Measurements from ENCODE around the gene KRT82.
"Not testable (repeated sequence)": the region's sequence is repeated elsewhere in the genome, so short reads cannot be mapped to it uniquely, and the experiment has no call there.

KRT82 gene

GRCh38 chr12:52425466-52425865 lies 19.3 kb upstream of the KRT82 start:
- Mint-ChIP-seq H3K27ac (no peak overlapping the region), H3K4me3 (no peak overlapping the region), H3K36me3 (ENCODE audit: low read depth) (no peaks in the 10 kb centered on the region), H3K4me1 (ENCODE audit: low read depth) (no peaks in the 10 kb centered on the region), H3K9me3 (no peaks in the 10 kb centered on the region), H3K27me3 (ENCODE audit: low read depth) (peaks cover 14% of the 10 kb centered on the region)

GRCh38 chr12:52423661-52424500 lies 17.7 kb upstream of the KRT82 start:
- H3K9me3 Mint-ChIP-seq = no peaks in the 10 kb centered on the region
- no peak overlapping the region for H3K27ac Mint-ChIP-seq
- no peaks in the 10 kb centered on the region for H3K4me1 Mint-ChIP-seq (ENCODE audit: low read depth)
- no peak overlapping the region for H3K4me3 Mint-ChIP-seq
- peaks cover 14% of the 10 kb centered on the region for H3K27me3 Mint-ChIP-seq (ENCODE audit: low read depth)
- H3K36me3 Mint-ChIP-seq (ENCODE audit: low read depth) = no peaks in the 10 kb centered on the region

- H3K27me3 Mint-ChIP-seq (ENCODE audit: low read depth) = peaks cover 6% of the 10 kb centered on the region
- no peaks in the 10 kb centered on the region for H3K9me3 Mint-ChIP-seq
- no peaks in the 10 kb centered on the region for H3K36me3 Mint-ChIP-seq (ENCODE audit: low read depth)
- no peaks in the 10 kb centered on the region for H3K4me1 Mint-ChIP-seq (ENCODE audit: low read depth)
- no peak overlapping the region for H3K27ac Mint-ChIP-seq
- H3K4me3 Mint-ChIP-seq = no peak overlapping the region
Measured at GRCh38 chr12:52423035-52423434, 16.9 kb upstream of the KRT82 start.

- H3K27me3 Mint-ChIP-seq (ENCODE audit: low read depth) = no peaks in the 10 kb centered on the region
- no peaks in the 10 kb centered on the region for H3K9me3 Mint-ChIP-seq
- H3K36me3 Mint-ChIP-seq (ENCODE audit: low read depth) = no peaks in the 10 kb centered on the region
- H3K4me3 Mint-ChIP-seq = no peak overlapping the region
- no peaks in the 10 kb centered on the region for H3K4me1 Mint-ChIP-seq (ENCODE audit: low read depth)
- no peak overlapping the region for H3K27ac Mint-ChIP-seq
Measured at GRCh38 chr12:52419656-52420055, 13.5 kb upstream of the KRT82 start.

- no peaks in the 10 kb centered on the region for H3K9me3 Mint-ChIP-seq
- H3K27me3 Mint-ChIP-seq (ENCODE audit: low read depth) = no peaks in the 10 kb centered on the region
- H3K36me3 Mint-ChIP-seq (ENCODE audit: low read depth) = no peaks in the 10 kb centered on the region
- H3K4me3 Mint-ChIP-seq = no peak overlapping the region
- H3K4me1 Mint-ChIP-seq (ENCODE audit: low read depth) = no peaks in the 10 kb centered on the region
- no peak overlapping the region for H3K27ac Mint-ChIP-seq
Measured at GRCh38 chr12:52418576-52419110, 12.5 kb upstream of the KRT82 start.

GRCh38 chr12:52417740-52418139 lies 11.6 kb upstream of the KRT82 start:
- Mint-ChIP-seq H3K4me3 (no peak overlapping the region), H3K4me1 (ENCODE audit: low read depth) (no peaks in the 10 kb centered on the region), H3K27me3 (ENCODE audit: low read depth) (no peaks in the 10 kb centered on the region), H3K36me3 (ENCODE audit: low read depth) (no peaks in the 10 kb centered on the region), H3K9me3 (no peaks in the 10 kb centered on the region), H3K27ac (no peak overlapping the region)

- H3K4me3 Mint-ChIP-seq = no peak overlapping the region
- H3K36me3 Mint-ChIP-seq (ENCODE audit: low read depth) = no peaks in the 10 kb centered on the region
- H3K27me3 Mint-ChIP-seq (ENCODE audit: low read depth) = no peaks in the 10 kb centered on the region
- no peak overlapping the region for H3K27ac Mint-ChIP-seq
- H3K9me3 Mint-ChIP-seq = no peaks in the 10 kb centered on the region
- H3K4me1 Mint-ChIP-seq (ENCODE audit: low read depth) = no peaks in the 10 kb centered on the region
Measured at GRCh38 chr12:52416795-52417194, 10.7 kb upstream of the KRT82 start.

GRCh38 chr12:52415870-52416750 lies 10.0 kb upstream of the KRT82 start:
- Mint-ChIP-seq H3K27ac (no peak overlapping the region), H3K9me3 (no peaks in the 10 kb centered on the region), H3K4me3 (no peak overlapping the region), H3K4me1 (ENCODE audit: low read depth) (no peaks in the 10 kb centered on the region), H3K36me3 (ENCODE audit: low read depth) (no peaks in the 10 kb centered on the region), H3K27me3 (ENCODE audit: low read depth) (no peaks in the 10 kb centered on the region)

- Mint-ChIP-seq H3K4me3 (no peak overlapping the region), H3K9me3 (no peaks in the 10 kb centered on the region), H3K27me3 (ENCODE audit: low read depth) (no peaks in the 10 kb centered on the region), H3K36me3 (ENCODE audit: low read depth) (no peaks in the 10 kb centered on the region), H3K27ac (no peak overlapping the region), H3K4me1 (ENCODE audit: low read depth) (no peaks in the 10 kb centered on the region)
Measured at GRCh38 chr12:52414936-52415335, 8.8 kb upstream of the KRT82 start.

GRCh38 chr12:52413782-52414345 lies 7.7 kb upstream of the KRT82 start:
- Mint-ChIP-seq H3K9me3 (no peaks in the 10 kb centered on the region), H3K27ac (no peak overlapping the region), H3K27me3 (ENCODE audit: low read depth) (no peaks in the 10 kb centered on the region), H3K4me3 (no peak overlapping the region), H3K4me1 (ENCODE audit: low read depth) (no peaks in the 10 kb centered on the region), H3K36me3 (ENCODE audit: low read depth) (no peaks in the 10 kb centered on the region)

- no peaks in the 10 kb centered on the region for H3K36me3 Mint-ChIP-seq (ENCODE audit: low read depth)
- H3K9me3 Mint-ChIP-seq = no peaks in the 10 kb centered on the region
- H3K27ac Mint-ChIP-seq = no peak overlapping the region
- no peaks in the 10 kb centered on the region for H3K27me3 Mint-ChIP-seq (ENCODE audit: low read depth)
- no peak overlapping the region for H3K4me3 Mint-ChIP-seq
- H3K4me1 Mint-ChIP-seq (ENCODE audit: low read depth) = no peaks in the 10 kb centered on the region
Measured at GRCh38 chr12:52413202-52413601, 7.1 kb upstream of the KRT82 start.

- H3K27ac Mint-ChIP-seq = no peak overlapping the region
- H3K4me1 Mint-ChIP-seq (ENCODE audit: low read depth) = no peaks in the 10 kb centered on the region
- H3K27me3 Mint-ChIP-seq (ENCODE audit: low read depth) = no peaks in the 10 kb centered on the region
- no peak overlapping the region for H3K4me3 Mint-ChIP-seq
- H3K9me3 Mint-ChIP-seq = no peaks in the 10 kb centered on the region
- H3K36me3 Mint-ChIP-seq (ENCODE audit: low read depth) = no peaks in the 10 kb centered on the region
Measured at GRCh38 chr12:52411815-52412214, 5.7 kb upstream of the KRT82 start.

GRCh38 chr12:52410589-52411248 lies 4.6 kb upstream of the KRT82 start:
- not testable (repeated sequence) for H3K4me3 Mint-ChIP-seq

GRCh38 chr12:52407918-52408317 lies 1.8 kb upstream of the KRT82 start:
- Mint-ChIP-seq H3K4me1 (ENCODE audit: low read depth) (no peaks in the 10 kb centered on the region), H3K27ac (no peak overlapping the region), H3K9me3 (no peaks in the 10 kb centered on the region), H3K27me3 (ENCODE audit: low read depth) (no peaks in the 10 kb centered on the region), H3K4me3 (no peak overlapping the region), H3K36me3 (ENCODE audit: low read depth) (no peaks in the 10 kb centered on the region)

More at GRCh38 chr12:52410589-52411248, 4.6 kb upstream of the KRT82 start:
- H3K4me1 Mint-ChIP-seq (ENCODE audit: low read depth); H3K27ac Mint-ChIP-seq; H3K36me3 Mint-ChIP-seq (ENCODE audit: low read depth); H3K9me3 Mint-ChIP-seq; H3K27me3 Mint-ChIP-seq (ENCODE audit: low read depth): not testable (repeated sequence)
